Gastroesophageal sphincter (tissue), 4 donors: ENCODE results near the gene CYP2C18. TPM values are rescaled to one million over a fixed set of nuclear protein-coding genes. Genes with fewer than 3 reads are reported as not detected.
"Not testable (repeated sequence)": the region's sequence is repeated elsewhere in the genome, so short reads cannot be mapped to it uniquely, and the experiment has no call there.

Source experiments
- ATAC-seq: fragments of 150-250 bp; one replicate; pipeline ENCODE4 v1.9.1; 2016; ENCODE audit warnings: mild to moderate bottlenecking, moderate library complexity
- H3K27ac ChIP-seq, 4 donors: fragments of 200-600 bp; sonication (generic) in 3 of 4; 1 replicate in 3 of 4; 2 replicates in 1 of 4; pipeline ENCODE4 v1.5.1; 2016 to 2019
- H3K27me3 ChIP-seq: fragments of 200-600 bp; sonication (generic); one replicate; pipeline ENCODE4 v1.5.1; 2019
- H3K36me3 ChIP-seq, 2 donors: fragments of 200-600 bp; sonication (generic); one replicate each; pipeline ENCODE4 v1.5.1; 2019; ENCODE audit warnings: control low read depth in 1 of 2
- H3K4me1 ChIP-seq, 3 donors: fragments of 200-600 bp; sonication (generic); 1 replicate in 2 of 3; 2 replicates in 1 of 3; pipeline ENCODE4 v1.5.1; 2016 to 2019; ENCODE audit warnings: control low read depth in 2 of 3
- H3K4me3 ChIP-seq, 2 donors: fragments of 200-600 bp; sonication (generic); one replicate each; pipeline ENCODE4 v1.5.1; 2019; ENCODE audit warnings: mild to moderate bottlenecking in 1 of 2, moderate library complexity in 1 of 2
- H3K9me3 ChIP-seq, 3 donors: fragments of 200-600 bp; sonication (generic); one replicate each; pipeline ENCODE4 v1.5.1; 2017 to 2019; ENCODE audit warnings: control low read depth in 2 of 3
- CTCF ChIP-seq, 4 experiments: fragments of 200-600 bp in 2 of 4; fragments of 450-650 bp in 2 of 4; sonication (generic) in 1 of 4; IDR thresholded peaks; one replicate each; pipeline ENCODE4 v1.5.1; 2017 to 2019; ENCODE audit warnings: antibody characterized with exemption in 4 of 4, mild to moderate bottlenecking in 2 of 4, moderate library complexity in 2 of 4
- EP300 ChIP-seq: sonication (generic); formaldehyde crosslinking; IDR thresholded peaks from one replicate; pipeline ENCODE4 v1.6.1; 2017; ENCODE audit warnings: antibody characterized with exemption, mild to moderate bottlenecking
- POLR2A ChIP-seq, 2 donors: fragments of 450-650 bp; IDR thresholded peaks; one replicate each; pipeline ENCODE4 v1.6.1; 2017; ENCODE audit warnings: antibody characterized with exemption in 2 of 2, mild to moderate bottlenecking in 2 of 2, moderate library complexity in 1 of 2
- POLR2AphosphoS5 ChIP-seq: sonication (generic); formaldehyde crosslinking; IDR thresholded peaks from one replicate; pipeline ENCODE4 v1.6.1; 2017; ENCODE audit warnings: antibody characterized with exemption
- WGBS, 2 donors: methylation state at CpG; one replicate each; pipeline ENCODE4 v1.1.5; 2018; ENCODE audit warnings: low coverage in 1 of 2; 5-methylcytosine and 5-hydroxymethylcytosine counted together
- total RNA-seq, 4 donors: library from RNA; depleted of rRNA; stranded (reverse); fragments of >200 nt; gene quantifications; one replicate each; pipeline ENCODE4 v1.1.0, GENCODE V29; 2016

Gene CYP2C18
- total RNA-seq, 4 donors from 2014 or later = 2.6 TPM; not detected in 3

- no peaks in the 10 kb centered on the region for H3K36me3 ChIP-seq
- peaks cover 5% of the 10 kb centered on the region for H3K27me3 ChIP-seq
- ATAC-seq = no peak
- no peak overlapping the region for H3K4me3 ChIP-seq
- no peaks in the 10 kb centered on the region for H3K4me1 ChIP-seq
- WGBS, 2 donors = 100% methylated on average over 2 of the region's 2 CpGs; no CpG with 5 or more reads in 1 of the 2 donors
- TF ChIP-seq EP300 (no peak), CTCF (IDR thresholded peaks at IDR 0.05) (no peak), POLR2AphosphoS5 (no peak), POLR2A (IDR thresholded peaks at IDR 0.05) (no peak)
- no peak overlapping the region for H3K27ac ChIP-seq
- no peaks in the 10 kb centered on the region for H3K9me3 ChIP-seq
Observed at GRCh38 chr10:94676496-94676895, 7.0 kb upstream of the CYP2C18 start.

GRCh38 chr10:94677691-94678090 lies 5.8 kb upstream of the CYP2C18 start:
- H3K27me3 ChIP-seq = peaks cover 5% of the 10 kb centered on the region
- H3K9me3 ChIP-seq = no peaks in the 10 kb centered on the region
- ATAC-seq = no peak
- H3K27ac ChIP-seq = no peak overlapping the region
- no peaks in the 10 kb centered on the region for H3K36me3 ChIP-seq
- no peaks in the 10 kb centered on the region for H3K4me1 ChIP-seq
- no peak for TF ChIP-seq EP300
- no peak overlapping the region for H3K4me3 ChIP-seq

- no peak overlapping the region for H3K27ac ChIP-seq
- H3K4me3 ChIP-seq = no peak overlapping the region
- 92 to 97% methylated on average over 2 of the region's 2 CpGs for WGBS, 2 donors
- no peaks in the 10 kb centered on the region for H3K36me3 ChIP-seq
- H3K4me1 ChIP-seq = no peaks in the 10 kb centered on the region
- H3K9me3 ChIP-seq = no peaks in the 10 kb centered on the region
- peaks cover 5% of the 10 kb centered on the region for H3K27me3 ChIP-seq
- TF ChIP-seq POLR2AphosphoS5 (no peak), EP300 (no peak), POLR2A (IDR thresholded peaks at IDR 0.05) (no peak), CTCF (IDR thresholded peaks at IDR 0.05) (no peak)
- ATAC-seq = no peak
Observed at GRCh38 chr10:94678475-94678874, 5.1 kb upstream of the CYP2C18 start.

GRCh38 chr10:94680544-94680943 lies 3.0 kb upstream of the CYP2C18 start:
- no peak for ATAC-seq
- H3K9me3 ChIP-seq = peaks cover 0 to 7% (median 0%) of the 10 kb centered on the region in 3 donors
- 22 to 29% methylated on average over 1 of the region's 1 CpG for WGBS, 2 donors
- no peaks in the 10 kb centered on the region for H3K4me1 ChIP-seq
- TF ChIP-seq EP300 (no peak), POLR2AphosphoS5 (no peak), CTCF (IDR thresholded peaks at IDR 0.05) (no peak)
- no peaks in the 10 kb centered on the region for H3K36me3 ChIP-seq
- H3K27ac ChIP-seq = no peak overlapping the region
- peaks cover 5% of the 10 kb centered on the region for H3K27me3 ChIP-seq
- no peak overlapping the region for H3K4me3 ChIP-seq

- not testable (repeated sequence) for H3K4me3 ChIP-seq, H3K4me1 ChIP-seq, ATAC-seq, H3K36me3 ChIP-seq, H3K27ac ChIP-seq, H3K27me3 ChIP-seq
- WGBS, 2 donors = 67% methylated on average over 4 of the region's 4 CpGs; no CpG with 5 or more reads in 1 of the 2 donors
- H3K9me3 ChIP-seq = peaks cover 0 to 24% (median 0%) of the 10 kb centered on the region in 3 donors
Observed at GRCh38 chr10:94682636-94683035, 893 bp upstream of the CYP2C18 start.

- 69 to 78% methylated on average over 9 to 11 of the region's 11 CpGs for WGBS, 2 donors
- TF ChIP-seq POLR2AphosphoS5 (no peak), POLR2A (IDR thresholded peaks at IDR 0.05) (no peak), CTCF (IDR thresholded peaks at IDR 0.05) (no peak), EP300 (no peak)
- Histone ChIP-seq H3K4me3 (no peak overlapping the region), H3K9me3 (peaks cover 0 to 24% (median 0%) of the 10 kb centered on the region in 3 donors), H3K27ac (no peak overlapping the region), H3K27me3 (peaks cover 5% of the 10 kb centered on the region), H3K4me1 (no peaks in the 10 kb centered on the region), H3K36me3 (no peaks in the 10 kb centered on the region)
- no peak for ATAC-seq
Observed at GRCh38 chr10:94687625-94688248, 4.2 kb downstream of the CYP2C18 start.
